H1 (cell line): ENCODE measurements around the gene TMEM30A. TPM values are rescaled to one million over a fixed set of nuclear protein-coding genes. Genes with fewer than 3 reads are reported as not detected.

Experiments used
- CTCF ChIA-PET: fragments of 300-600 bp; sonication (Branson Sonifier 250); formaldehyde crosslinking; loops from one replicate; lab custom pipeline; 2021; ENCODE audit not compliant: partially characterized antibody; lab: Charles Lee
- POLR2A ChIA-PET: fragments of 300-600 bp; sonication (Branson Sonifier 250); formaldehyde crosslinking; loops from one replicate; lab custom pipeline; 2021; ENCODE audit warnings: inconsistent platforms; ENCODE audit not compliant: partially characterized antibody; lab: Charles Lee
- DNase-seq, 2 experiments: peaks; one replicate each; pipeline versions ENCODE4 v3.0.0 to v3.0.0-alpha.2; 2010 to 2022; ENCODE audit warnings: low spot score in 2 of 2, low read depth in 1 of 2, mixed read lengths in 1 of 2
- FAIRE-seq: peaks from 2 replicates; lab custom pipeline; 2011; peaks lifted over from hg19 to GRCh38; lab: Jason Lieb, UNC
- H2AFZ ChIP-seq: 2 replicates; pipeline ENCODE4 v1.8.1; 2012; ENCODE audit warnings: low read length, inconsistent platforms
- H2AK5ac ChIP-seq: 2 replicates; pipeline ENCODE4 v1.6.1; 2013; ENCODE audit warnings: low read depth, low read length
- H2BK120ac ChIP-seq: replicated peaks from 2 replicates; pipeline ENCODE3; 2013; ENCODE audit warnings: low read depth, low read length, inconsistent platforms
- H2BK12ac ChIP-seq: 2 replicates; pipeline ENCODE4 v1.6.1; 2013; ENCODE audit warnings: low read depth, low read length
- H2BK15ac ChIP-seq: 2 replicates; pipeline ENCODE4 v1.6.1; 2013; ENCODE audit warnings: low read length
- H2BK20ac ChIP-seq: 2 replicates; pipeline ENCODE4 v1.6.1; 2013; ENCODE audit warnings: low read length
- H2BK5ac ChIP-seq: 2 replicates; pipeline ENCODE4 v1.6.1; 2013; ENCODE audit warnings: low read depth, low read length
- H3K14ac ChIP-seq: 2 replicates; pipeline ENCODE4 v1.6.1; 2013; ENCODE audit warnings: inconsistent platforms; ENCODE audit not compliant: insufficient read length
- H3K18ac ChIP-seq: 2 replicates; pipeline ENCODE4 v1.6.1; 2013; ENCODE audit warnings: low read length; ENCODE audit errors: extremely low read depth
- H3K23ac ChIP-seq: 2 replicates; pipeline ENCODE4 v1.6.1; 2013; ENCODE audit warnings: inconsistent platforms; ENCODE audit not compliant: insufficient read length
- H3K23me2 ChIP-seq: 2 replicates; pipeline ENCODE4 v1.6.1; 2013; ENCODE audit warnings: low read depth, low read length
- H3K27ac ChIP-seq: 2 replicates; pipeline ENCODE4 v1.6.1; 2011; ENCODE audit warnings: low read depth, low read length, inconsistent platforms
- H3K27me3 ChIP-seq, 4 experiments: replicated peaks in 1 of 4; 1 replicate in 1 of 4; 2 replicates in 3 of 4; pipeline versions ENCODE4 v1.6.1 to v1.8.1; 2011 to 2013; ENCODE audit warnings: low read length in 3 of 4, mild to moderate bottlenecking in 3 of 4, inconsistent platforms in 2 of 4, mixed read lengths in 2 of 4, moderate library complexity in 1 of 4; ENCODE audit not compliant: control insufficient read depth in 3 of 4, insufficient read depth in 3 of 4; ENCODE audit errors: extremely low read depth in 1 of 4
- H3K36me3 ChIP-seq, 4 experiments: 2 replicates each; pipeline versions ENCODE4 v1.6.1 to v1.8.1; 2011 to 2013; ENCODE audit warnings: mild to moderate bottlenecking in 4 of 4, low read length in 3 of 4, moderate library complexity in 2 of 4, control low read depth in 1 of 4, inconsistent platforms in 1 of 4; ENCODE audit not compliant: insufficient read depth in 4 of 4, control insufficient read depth in 2 of 4
- H3K4ac ChIP-seq: replicated peaks from 2 replicates; pipeline ENCODE3; 2013; ENCODE audit warnings: low read length, low read depth, mixed read lengths, inconsistent platforms; ENCODE audit not compliant: insufficient read length
- H3K4me1 ChIP-seq, 4 experiments: replicated peaks in 1 of 4; 1 replicate in 1 of 4; 2 replicates in 3 of 4; pipeline versions ENCODE4 v1.6.1 to v1.8.1; 2011 to 2013; ENCODE audit warnings: low read length in 3 of 4, inconsistent platforms in 2 of 4, mixed read lengths in 1 of 4; ENCODE audit not compliant: insufficient read depth in 4 of 4, control insufficient read depth in 3 of 4
- H3K4me2 ChIP-seq, 2 experiments: 2 replicates each; pipeline versions ENCODE4 v1.6.1 to v1.8.1; 2011 to 2013; ENCODE audit warnings: low read depth in 2 of 2, low read length in 2 of 2, control low read depth in 1 of 2, inconsistent platforms in 1 of 2, mild to moderate bottlenecking in 1 of 2; ENCODE audit not compliant: insufficient read depth in 1 of 2
- H3K4me3 ChIP-seq, 4 experiments: fragments of 200-600, 300-600 bp in 1 of 4; sonication (generic), shearing (Covaris generic), sonication (Bioruptor Twin) in 1 of 4; 2 replicates each; pipeline versions ENCODE4 v1.5.1 to v1.8.1; 2011 to 2016; ENCODE audit warnings: low read length in 4 of 4, low read depth in 3 of 4, control low read depth in 2 of 4, inconsistent platforms in 2 of 4, mild to moderate bottlenecking in 2 of 4, mixed read lengths in 1 of 4, moderate library complexity in 1 of 4; ENCODE audit not compliant: insufficient read depth in 2 of 4; ENCODE audit errors: extremely low read depth in 1 of 4
- H3K56ac ChIP-seq: replicated peaks from 2 replicates; pipeline ENCODE3; 2013; ENCODE audit warnings: low read depth, mild to moderate bottlenecking, mixed read lengths, low read length, inconsistent platforms; ENCODE audit not compliant: insufficient read length
- H3K79me1 ChIP-seq: 2 replicates; pipeline ENCODE4 v1.6.1; 2013; ENCODE audit warnings: low read depth, low read length, control low read depth
- H3K79me2 ChIP-seq, 2 experiments: 2 replicates each; pipeline versions ENCODE4 v1.6.1 to v1.8.1; 2012 to 2013; ENCODE audit warnings: low read length in 2 of 2, mild to moderate bottlenecking in 2 of 2, inconsistent platforms in 1 of 2; ENCODE audit not compliant: insufficient read depth in 2 of 2, control insufficient read depth in 1 of 2
- H3K9ac ChIP-seq, 4 experiments: replicated peaks in 1 of 4; 1 replicate in 1 of 4; 2 replicates in 3 of 4; pipeline versions ENCODE4 v1.6.1 to v1.8.1; 2011 to 2013; ENCODE audit warnings: low read depth in 3 of 4, low read length in 3 of 4, control low read depth in 2 of 4, mild to moderate bottlenecking in 2 of 4, moderate library complexity in 2 of 4, inconsistent platforms in 1 of 4; ENCODE audit errors: extremely low read depth in 1 of 4
- H3K9me3 ChIP-seq, 2 experiments: 2 replicates each; pipeline versions ENCODE4 v1.6.1 to v1.8.1; 2012 to 2013; ENCODE audit warnings: mild to moderate bottlenecking in 2 of 2, moderate library complexity in 2 of 2, control low read depth in 1 of 2, inconsistent platforms in 1 of 2, low read depth in 1 of 2, low read length in 1 of 2, mixed read lengths in 1 of 2; ENCODE audit not compliant: insufficient read depth in 2 of 2
- H4K20me1 ChIP-seq, 2 experiments: replicated peaks in 1 of 2; 2 replicates each; pipeline versions ENCODE3 to v1.8.1; 2011 to 2013; ENCODE audit warnings: inconsistent platforms in 2 of 2, low read length in 2 of 2, mild to moderate bottlenecking in 1 of 2; ENCODE audit not compliant: insufficient read depth in 2 of 2, control insufficient read depth in 1 of 2
- H4K5ac ChIP-seq: 2 replicates; pipeline ENCODE4 v1.6.1; 2013; ENCODE audit warnings: low read length, low read depth, mixed read lengths, inconsistent platforms; ENCODE audit not compliant: insufficient read length
- H4K8ac ChIP-seq: 2 replicates; pipeline ENCODE4 v1.8.0; 2013; ENCODE audit warnings: mild to moderate bottlenecking, moderate library complexity, low read length, inconsistent platforms; ENCODE audit not compliant: insufficient read depth; ENCODE audit errors: extremely low read depth
- H4K91ac ChIP-seq: replicated peaks from 2 replicates; pipeline ENCODE3; 2013; ENCODE audit warnings: low read length, mixed read lengths, inconsistent platforms; ENCODE audit not compliant: insufficient read length
- BRCA1 ChIP-seq: IDR thresholded peaks from 2 replicates; pipeline ENCODE4 v1.6.1; 2012; ENCODE audit warnings: low read depth, low read length, improper control_type of control experiment
- CBX8 ChIP-seq: fragments of 300-800, 300-1000 bp; sonication (generic); IDR thresholded peaks from 2 replicates; pipeline ENCODE4 v1.7.1; 2016; ENCODE audit warnings: low read depth, low read length, borderline replicate concordance
- SP2 ChIP-seq: IDR thresholded peaks from 2 replicates; pipeline ENCODE4 v1.6.1; 2012; ENCODE audit warnings: mild to moderate bottlenecking, low read length, inconsistent platforms
- TEAD4 ChIP-seq: IDR thresholded peaks from 2 replicates; pipeline ENCODE4 v1.6.1; 2012; ENCODE audit warnings: low read depth, low read length, inconsistent platforms, mixed read lengths
- ZNF274 ChIP-seq: IDR thresholded peaks from 2 replicates; pipeline ENCODE4 v1.7.0; 2012; ENCODE audit warnings: low read length, borderline replicate concordance; ENCODE audit errors: extremely low read depth
- WGBS, 2 experiments: shearing (Covaris generic) in 1 of 2; methylation state at CpG; one replicate each; pipeline versions ENCODE4 v1.1.6 to v1.1.7; 2013 to 2015; ENCODE audit warnings: low lambda C conversion rate in 2 of 2, mixed read lengths in 2 of 2, inconsistent platforms in 1 of 2, low coverage in 1 of 2, missing lambda C conversion rate in 1 of 2; ENCODE audit not compliant: insufficient replicate concordance in 2 of 2, insufficient coverage in 1 of 2, insufficient read length in 1 of 2; ENCODE audit errors: extremely low coverage in 1 of 2, missing lambda C conversion rate in 1 of 2; 5-methylcytosine and 5-hydroxymethylcytosine counted together
- polyA plus RNA-seq, 7 experiments: library from polyadenylated mRNA; depleted of rRNA in 3 of 7; stranded (reverse) in 5 of 7; unstranded in 2 of 7; fragments of >200 nt in 5 of 7; fragments of 200-250 nt in 2 of 7; gene quantifications; 1 replicate in 5 of 7; 2 replicates in 1 of 7; 4 replicates in 1 of 7; pipeline versions ENCODE4 v1.2.1 to v1.2.3, GENCODE V29; 2011 to 2013; ENCODE audit warnings: missing spikeins in 2 of 7, mixed read lengths in 2 of 7
- total RNA-seq: library from RNA; stranded (reverse); fragmentation: NEBNext Ultra II Directional; extraction: Animal tissue kit (Norgen Biotek cat#: 25700); gene quantifications from 2 replicates; pipeline ENCODE4 v1.2.1, GENCODE V29; 2021

The TMEM30A gene
- total and polyA plus RNA-seq, 2 of the 8 experiments (the other 6 are each of a cell fraction or from before 2014, with no cell fraction given) = 10.5 to 71.0 TPM

- Histone ChIP-seq H2BK120ac (no peak overlapping the region), H2AK5ac (no peak overlapping the region), H3K9ac (no peak overlapping the region), H3K23me2 (no peaks in the 10 kb centered on the region; the same call in 1 of the 2 replicates), H3K9me3 (no peaks in the 10 kb centered on the region), H3K14ac (no peak overlapping the region), H3K4me1 (peaks cover 2 to 7% (median 5%) of the 10 kb centered on the region in 4 experiments; a peak in 4 of 7 replicates), H2BK20ac (no peak overlapping the region), H4K20me1 (no peaks in the 10 kb centered on the region), H3K23ac (no peak overlapping the region), H3K4me2 (no peak overlapping the region), H3K4ac (no peak overlapping the region), H2BK15ac (no peak overlapping the region), H4K5ac (no peak overlapping the region), H2BK12ac (no peak overlapping the region), H3K27me3 (no peaks in the 10 kb centered on the region), H2AFZ (no peak overlapping the region), H3K56ac (no peak overlapping the region), H3K4me3 (no peak overlapping the region), H3K18ac (no peak overlapping the region), H3K27ac (no peak overlapping the region), H4K91ac (no peak overlapping the region), H3K79me2 (no peaks in the 10 kb centered on the region), H3K79me1 (no peaks in the 10 kb centered on the region), H2BK5ac (no peak overlapping the region), H4K8ac (no peak overlapping the region), H3K36me3 (no peaks in the 10 kb centered on the region)
- FAIRE-seq (no peak), DNase-seq (no peak)
- ChIA-PET POLR2A (interaction anchor here (0.9 to 3.1 kb wide), 3 partner anchors 28 to 61 kb away, joined by 3 to 8 read pairs (median 3); no protein-coding TSS in a partner anchor), CTCF (interaction anchor here (1.0 to 2.5 kb wide), 11 partner anchors 7 to 222 kb away, joined by 3 to 12 read pairs (median 6); no protein-coding TSS in a partner anchor)
- 90% methylated on average over 3 of the region's 3 CpGs; no CpG with 5 or more reads in 1 of the 2 experiments for WGBS, 2 experiments
- TF ChIP-seq TEAD4 (no peak), ZNF274 (no peak), SP2 (no peak), BRCA1 (no peak), CBX8 (no peak)
Observed at GRCh38 chr6:75306064-75306463, 21.5 kb upstream of the TMEM30A start.
